NCI-H146 (cell line): ENCODE data around the gene DNAI7.

Source experiments
- DNase-seq: peaks from one replicate; lab custom pipeline; 2025; lab: John Stamatoyannopoulos, UW

Gene DNAI7

DNA sequence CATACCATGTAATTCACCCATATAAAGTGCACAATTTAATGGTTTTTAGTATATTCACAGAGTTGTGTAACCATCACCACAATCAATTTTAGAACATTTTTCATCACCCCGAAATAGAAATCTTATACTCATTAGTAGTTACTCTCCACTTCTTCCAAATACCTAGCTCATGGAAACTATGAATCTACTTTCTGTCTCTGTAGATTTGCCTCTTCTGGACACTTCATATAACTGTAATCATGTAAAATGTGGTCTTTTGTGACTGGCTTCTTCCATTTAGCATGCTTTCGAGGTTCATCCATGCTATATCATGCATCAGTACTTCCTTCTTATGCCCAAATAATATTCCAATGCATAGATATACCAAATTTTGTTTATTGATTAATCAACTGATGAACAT is 10.8 kb downstream of the DNAI7 start:
- DNase-seq, result no peak

DNA sequence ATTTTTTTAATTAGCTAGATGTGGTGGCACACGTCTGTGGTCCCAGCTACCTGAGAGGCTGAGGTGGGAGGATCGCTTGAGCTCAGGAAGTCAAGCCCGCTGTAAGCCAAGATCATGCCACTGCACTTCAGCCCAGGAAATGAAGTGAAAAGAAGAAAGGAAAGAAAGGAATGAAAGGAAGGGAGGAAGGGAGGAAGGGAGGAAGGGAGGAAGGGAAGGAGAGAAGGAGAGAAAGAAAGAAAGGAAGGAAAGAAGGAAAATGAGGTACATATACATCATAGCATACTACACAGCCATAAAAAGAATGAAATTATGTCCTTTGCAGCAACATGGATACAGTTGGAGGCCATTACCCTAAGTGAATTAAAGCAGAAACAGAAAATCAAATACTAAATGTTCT is 12.2 kb downstream of the DNAI7 start:
- no peak for DNase-seq

DNA sequence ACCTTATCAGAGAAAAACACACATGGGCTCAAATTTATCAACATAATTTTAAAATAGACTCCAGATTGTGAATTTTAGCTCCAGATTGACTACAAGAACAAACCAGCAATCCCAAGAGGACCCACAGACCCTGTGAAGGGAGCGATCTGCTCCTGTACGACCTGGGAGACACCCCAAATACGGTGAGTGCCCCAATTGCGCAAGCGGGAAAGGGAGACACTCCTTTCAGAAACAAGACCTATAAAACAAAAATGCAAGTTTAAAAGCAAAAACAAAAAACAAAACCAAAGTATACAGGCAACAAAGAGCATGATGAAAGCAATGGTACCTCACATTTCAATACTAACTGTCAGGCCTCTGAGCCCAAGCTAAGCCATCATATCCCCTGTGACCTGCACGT is 32.1 kb downstream of the DNAI7 start:
- DNase-seq, result no peak

DNA sequence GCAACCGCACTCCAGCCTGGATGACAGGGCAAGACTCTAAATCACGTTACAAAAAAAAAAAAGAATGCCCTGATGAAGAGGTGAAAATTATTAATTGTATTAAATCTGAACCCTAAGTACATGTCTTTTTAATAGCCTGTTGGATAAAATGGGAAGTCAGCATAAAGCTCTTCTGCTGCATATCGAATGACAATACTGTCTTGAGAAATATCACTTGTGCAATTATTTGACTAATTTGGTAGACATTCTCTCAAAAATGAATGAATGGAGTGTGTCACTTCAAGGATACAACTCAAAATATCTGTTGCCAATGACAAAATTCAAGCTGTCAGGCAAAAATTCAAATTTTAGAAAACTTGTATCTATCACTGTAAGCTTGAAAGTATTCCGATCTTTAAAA is 38.9 kb downstream of the DNAI7 start:
- no peak for DNase-seq

DNA sequence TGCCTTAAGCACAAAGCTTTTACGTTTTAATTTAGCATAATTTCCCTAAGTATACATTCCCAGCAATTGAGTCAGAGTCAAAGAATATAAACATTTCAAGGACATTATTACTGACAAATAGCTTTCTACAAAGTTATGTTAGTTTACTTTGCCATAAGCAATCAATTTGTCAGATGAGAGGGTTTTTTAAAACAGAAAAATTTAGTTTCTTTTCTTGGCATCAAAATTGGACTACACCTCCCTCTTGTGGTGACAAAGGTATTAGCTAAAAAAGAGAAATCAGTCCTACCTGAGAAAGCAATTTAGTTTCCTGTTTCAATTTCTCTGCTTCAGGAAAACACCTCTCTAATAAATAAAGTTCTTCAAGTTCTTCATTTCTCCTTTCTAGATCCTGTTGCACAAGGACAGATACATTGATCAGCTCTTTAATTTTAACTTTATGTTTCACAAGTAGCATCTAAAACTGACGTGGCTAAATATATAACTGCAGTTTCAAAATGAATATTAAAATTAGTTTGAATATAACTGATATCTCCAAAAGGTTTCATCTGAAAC is 39.9 kb downstream of the DNAI7 start:
- DNase-seq, result peak; percentile 26

DNA sequence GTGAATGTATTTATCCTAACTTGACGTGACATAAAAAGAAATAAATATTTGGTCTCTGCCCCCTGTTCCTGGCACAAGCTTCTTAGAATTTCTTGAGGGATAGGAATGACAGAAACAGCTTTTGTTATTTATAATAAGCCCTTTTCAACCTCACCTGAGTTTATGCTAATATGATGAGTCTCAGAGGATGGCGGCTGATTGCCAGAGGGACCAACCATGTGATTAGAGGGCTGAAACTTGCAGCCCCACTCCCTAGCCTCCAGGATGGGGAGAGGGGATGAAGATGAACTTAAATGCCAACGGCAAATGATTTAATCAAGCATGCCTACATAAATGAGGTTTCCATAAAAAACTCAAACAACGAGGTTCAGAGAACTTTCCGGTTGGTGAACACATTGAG is 42.9 kb downstream of the DNAI7 start:
- no peak for DNase-seq

DNA sequence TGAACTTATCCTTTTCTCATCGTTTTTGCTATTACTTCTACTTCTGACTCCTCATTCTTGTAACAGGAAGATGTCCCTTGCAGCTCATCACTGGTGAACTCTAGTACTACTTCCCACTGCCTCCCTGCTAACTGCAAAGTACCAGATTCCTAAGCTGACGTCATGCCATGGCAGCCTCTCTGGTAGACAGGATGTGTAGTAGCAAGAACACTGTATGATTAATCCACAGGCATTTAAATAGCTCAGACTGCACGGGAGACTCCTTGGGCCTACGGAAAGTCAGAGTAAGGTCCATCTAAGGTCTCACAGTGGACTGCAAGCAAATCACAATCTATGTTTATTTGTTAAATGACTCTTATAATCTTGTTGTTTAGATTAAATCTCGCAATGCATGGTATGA is 43.5 kb downstream of the DNAI7 start:
- DNase-seq, result no peak

DNA sequence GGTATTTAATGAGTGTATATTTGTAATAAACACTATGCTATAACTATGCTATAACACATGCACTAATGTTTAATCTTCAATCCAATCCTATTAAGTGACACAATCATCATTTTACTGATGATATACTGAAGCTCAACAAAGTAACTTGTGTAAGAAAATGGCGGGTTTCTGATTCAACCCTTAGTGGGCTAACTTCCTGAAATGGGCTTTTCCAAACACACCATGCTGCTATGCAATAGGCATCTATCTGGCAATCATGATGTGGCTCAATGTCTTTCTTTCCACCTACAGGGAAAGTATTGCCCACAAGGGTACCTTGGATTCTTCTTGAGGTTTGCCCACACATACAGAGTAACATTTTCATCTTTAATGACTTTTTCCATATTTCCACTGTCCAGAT is 48.3 kb downstream of the DNAI7 start:
- DNase-seq, result no peak

DNA sequence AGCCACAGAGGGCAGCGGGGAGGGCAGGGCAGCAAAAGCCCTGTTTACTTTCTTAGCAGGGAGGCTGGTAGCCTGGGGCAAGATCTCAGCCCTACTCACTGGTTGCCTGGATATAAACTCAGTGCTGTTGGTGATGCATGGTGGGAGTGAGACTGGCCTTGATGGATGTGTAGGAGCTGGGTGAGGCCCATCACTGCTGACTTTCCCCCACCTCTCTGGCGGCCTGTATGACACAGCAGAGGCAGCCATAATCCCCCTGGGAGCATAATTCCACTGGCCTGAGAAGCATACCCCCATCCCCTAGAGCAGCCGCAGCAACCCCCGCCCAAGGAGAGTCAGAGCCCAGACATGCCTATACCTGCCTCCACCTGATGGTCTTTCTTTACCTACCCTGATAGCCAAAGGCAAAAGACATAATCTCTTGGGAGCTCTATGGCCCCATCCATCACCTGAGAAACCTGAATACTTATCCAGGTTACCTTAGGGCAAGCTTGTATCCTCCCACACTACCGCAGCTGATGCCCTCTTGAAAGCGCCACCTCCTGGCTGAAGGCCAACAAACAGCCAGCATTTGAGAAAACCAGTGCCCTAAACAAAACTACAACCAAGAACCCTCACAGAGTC is 59.3 kb downstream of the DNAI7 start:
- peak; percentile 67 for DNase-seq

DNA sequence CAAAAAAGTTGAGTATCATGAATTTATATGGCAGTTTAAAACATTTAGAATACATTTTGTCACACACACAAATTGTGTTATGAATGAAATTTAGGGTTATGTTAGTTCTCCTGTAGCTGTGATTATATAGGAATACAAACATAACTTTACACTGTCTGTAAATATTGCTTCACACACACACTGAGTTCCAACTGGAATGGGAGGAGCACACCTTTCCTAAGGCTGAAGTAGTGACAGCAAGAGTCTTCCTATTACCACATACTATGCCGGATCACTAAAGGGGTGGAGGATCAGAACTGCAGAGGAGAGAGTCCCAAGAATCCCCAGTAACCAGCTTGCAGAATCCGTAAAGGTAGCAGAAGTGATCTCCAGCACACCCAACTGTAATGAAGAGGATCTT is 63.7 kb downstream of the DNAI7 start:
- no peak for DNase-seq

DNA sequence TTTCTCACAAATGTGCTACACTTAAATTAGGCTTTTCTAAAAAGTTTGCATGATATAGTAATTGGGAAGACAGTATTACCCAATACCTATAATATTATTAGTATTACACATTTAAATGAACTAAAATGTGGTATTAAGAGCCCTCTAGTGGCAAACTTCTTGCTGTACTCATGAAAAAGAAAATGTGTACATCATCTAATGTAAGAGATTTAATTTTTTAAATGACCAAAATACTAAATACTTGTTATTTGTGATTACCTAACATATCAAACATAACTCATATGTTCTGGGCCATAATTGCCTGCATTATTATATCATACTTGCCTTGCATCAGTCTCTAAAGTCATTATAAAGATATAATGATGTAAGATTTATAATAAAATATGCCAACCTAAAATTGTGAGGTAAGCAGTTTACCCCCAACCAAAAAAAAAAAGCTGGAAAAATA is 64.2 kb downstream of the DNAI7 start:
- DNase-seq, result peak; percentile 28

DNA sequence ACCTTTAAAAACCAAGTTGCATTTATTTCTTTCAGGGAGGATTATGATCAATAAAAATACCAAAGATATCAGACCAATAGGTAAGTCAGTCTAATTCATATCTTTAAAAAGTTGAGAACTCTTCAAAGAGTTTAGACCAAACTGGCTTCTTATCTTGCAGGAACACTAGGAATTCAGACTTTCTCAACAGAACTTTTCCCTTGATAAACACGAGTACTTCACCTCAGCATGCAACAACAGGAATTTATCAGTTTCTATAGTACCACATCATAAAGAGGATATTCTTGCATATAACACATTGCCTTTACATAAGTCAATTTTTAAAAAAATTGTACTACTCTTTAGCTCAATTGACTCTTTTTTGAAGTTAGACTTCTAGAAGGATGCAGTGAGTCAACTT is 68.2 kb downstream of the DNAI7 start:
- no peak for DNase-seq

DNA sequence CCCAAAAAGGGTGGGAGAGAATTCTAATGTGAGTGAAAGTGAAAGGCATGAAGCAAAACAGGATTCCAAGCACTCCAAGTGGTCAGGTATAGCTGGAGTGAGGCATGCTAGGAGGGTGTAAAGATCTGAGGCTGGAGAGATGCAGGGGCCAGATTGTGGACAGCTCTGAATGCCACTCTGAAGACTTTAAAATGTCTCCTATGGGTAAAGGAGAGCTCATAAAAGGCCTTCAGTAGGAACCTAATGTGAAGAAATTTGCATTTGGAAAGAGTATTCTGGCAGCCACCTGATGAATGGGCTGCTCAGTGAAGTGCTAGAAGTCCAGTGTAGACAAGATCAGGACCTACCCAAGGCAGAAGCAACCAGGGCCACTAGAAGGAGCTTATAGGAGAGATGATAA is 68.9 kb downstream of the DNAI7 start:
- DNase-seq, result no peak

DNA sequence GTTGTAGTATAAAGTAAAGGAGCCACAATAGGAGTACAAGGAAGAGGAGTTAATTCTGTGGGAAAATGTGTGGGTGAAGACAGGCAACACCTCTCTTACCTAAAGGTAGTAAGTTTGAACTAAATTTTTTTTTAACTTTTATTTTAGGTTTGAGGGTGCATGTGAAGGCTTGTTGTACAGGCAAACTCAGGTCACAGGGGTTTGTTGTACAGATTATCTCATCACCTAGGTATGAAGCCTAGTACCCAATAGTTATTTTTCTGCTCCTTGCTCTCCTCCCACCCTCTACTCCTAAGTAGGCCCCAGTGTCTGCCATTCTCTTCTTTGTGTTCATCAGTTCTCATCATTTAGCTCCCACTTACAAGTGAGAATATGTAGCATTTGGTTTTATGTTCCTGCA is 70.5 kb downstream of the DNAI7 start:
- no peak for DNase-seq

DNA sequence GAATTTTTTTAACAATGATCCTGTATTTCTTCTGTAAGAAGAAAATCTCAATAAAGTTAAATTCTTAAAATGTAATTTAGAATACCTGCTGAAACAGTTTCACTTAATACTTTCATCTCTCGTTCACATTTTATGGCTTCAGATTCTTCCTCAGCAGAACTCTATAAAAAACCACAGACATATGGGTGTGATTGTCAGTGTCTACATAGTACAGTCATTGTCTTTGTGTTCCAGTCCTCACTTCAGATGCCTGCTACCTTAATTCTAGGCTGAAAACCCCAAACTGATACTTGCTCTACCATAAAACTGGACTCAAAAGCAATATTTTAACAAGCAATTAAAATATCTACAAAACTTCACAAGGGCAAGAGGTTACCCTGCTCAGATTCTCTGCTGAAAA is 71.8 kb downstream of the DNAI7 start:
- no peak for DNase-seq

DNA sequence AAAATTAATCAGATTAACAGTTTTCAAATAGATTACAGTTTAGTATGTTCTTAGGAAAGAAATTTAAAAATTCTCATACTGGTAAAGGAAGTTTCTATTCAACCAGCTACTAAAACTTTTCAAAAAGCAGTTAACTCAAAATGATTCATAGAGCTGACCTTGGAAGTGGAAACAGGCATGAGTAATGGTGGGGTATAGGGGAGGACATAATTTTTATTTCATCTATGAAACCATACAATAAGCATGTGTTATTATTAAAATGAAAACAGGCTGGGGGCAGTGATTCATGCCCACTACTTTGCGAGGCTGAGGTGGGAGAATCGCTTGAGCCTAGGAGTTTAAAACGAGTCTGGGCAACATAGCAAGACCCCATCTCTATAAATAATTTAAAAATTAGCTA is 73.0 kb downstream of the DNAI7 start:
- DNase-seq, result no peak

DNA sequence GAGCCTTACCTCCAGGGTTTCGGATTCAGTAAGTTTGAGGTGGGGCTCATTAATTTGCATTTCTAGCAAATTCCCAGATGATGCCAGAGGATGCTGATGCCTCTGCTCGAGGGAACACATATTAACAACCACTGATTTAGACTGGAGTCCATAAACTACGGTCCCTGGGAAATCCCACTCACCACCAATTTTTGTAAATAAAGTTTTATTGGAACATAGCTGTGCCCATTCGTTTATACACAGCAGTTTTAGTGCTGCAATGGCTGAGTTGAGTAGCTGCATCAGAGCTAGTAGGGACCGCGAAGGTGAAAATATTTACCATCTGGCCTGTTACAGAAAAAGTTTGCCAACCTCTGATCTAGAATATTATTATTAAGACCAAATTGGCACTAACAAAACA is 73.8 kb downstream of the DNAI7 start:
- DNase-seq, result no peak

DNA sequence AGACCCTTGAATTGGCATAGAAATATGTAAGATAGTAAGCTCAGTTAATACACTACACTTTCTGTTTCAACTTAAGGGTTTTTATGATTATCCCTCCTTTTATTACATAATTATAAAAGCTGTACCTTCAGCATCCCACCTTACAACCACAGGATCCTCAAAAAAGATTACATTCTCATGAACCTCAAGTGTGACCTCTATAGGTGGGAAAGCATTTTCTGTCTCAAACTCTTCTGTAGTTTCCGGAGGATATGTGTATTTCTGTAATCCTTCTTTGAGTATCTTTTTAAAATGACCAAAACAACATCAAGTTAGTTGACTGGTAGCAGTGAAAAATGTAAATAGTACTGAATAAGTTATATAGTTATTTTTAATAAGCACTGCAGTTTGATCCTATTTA is 75.9 kb downstream of the DNAI7 start:
- DNase-seq, result no peak

DNA sequence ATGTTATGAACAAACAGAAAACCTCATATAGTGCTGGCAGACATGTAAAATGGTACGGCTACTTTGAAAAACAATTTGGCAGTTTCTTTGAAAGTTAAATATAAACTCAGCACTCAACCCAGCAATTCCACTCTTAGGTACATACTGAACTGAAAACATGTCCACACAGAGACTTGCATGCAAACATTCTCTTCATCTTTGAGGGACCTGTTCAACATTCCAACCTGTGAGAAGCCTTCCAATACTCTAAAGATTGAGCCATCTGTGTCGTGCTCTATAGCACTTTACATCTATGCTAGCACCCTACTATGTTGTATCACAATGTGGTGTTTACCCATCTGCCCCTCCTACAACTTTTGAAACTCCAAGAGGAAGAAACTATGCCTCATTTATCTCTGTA is 79.3 kb downstream of the DNAI7 start:
- no peak for DNase-seq

DNA sequence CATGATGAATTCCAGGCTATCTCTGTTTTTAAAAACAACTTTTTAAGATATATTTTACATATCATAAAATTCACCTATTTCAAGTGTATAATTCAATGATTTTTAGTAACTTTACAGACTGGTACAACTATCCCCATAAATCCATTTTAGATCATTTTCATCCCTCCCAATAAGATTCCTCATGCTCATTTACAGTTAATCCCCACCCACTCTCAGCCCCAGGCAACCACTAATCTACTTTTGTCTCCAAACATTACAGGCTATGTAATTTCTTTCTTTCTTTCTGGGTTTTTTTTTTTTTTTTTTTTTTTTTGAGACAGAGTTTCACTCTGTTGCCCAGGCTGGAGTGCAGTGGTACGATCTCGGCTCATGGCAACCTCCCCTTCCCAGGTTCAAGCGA is 81.3 kb downstream of the DNAI7 start:
- no peak for DNase-seq

DNA sequence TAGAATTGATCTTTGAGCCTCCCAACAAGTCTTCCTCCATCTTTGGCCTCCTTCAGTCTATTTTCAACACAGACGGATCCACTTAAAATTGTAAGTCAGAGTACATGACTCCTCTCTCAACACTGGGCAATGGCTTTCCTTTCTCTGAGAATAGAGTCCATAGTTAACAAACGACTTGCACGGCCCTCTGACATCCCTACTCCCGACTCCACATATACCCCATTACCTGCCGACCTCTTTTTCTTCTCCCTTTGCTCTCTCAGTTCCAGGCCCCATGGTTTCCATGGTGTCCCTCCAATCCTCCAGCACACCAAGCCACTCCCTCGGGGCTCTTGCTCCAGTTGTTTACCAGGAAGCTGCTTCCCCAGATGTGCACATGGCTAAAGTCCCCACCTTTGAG is 84.7 kb downstream of the DNAI7 start:
- no peak for DNase-seq

DNA sequence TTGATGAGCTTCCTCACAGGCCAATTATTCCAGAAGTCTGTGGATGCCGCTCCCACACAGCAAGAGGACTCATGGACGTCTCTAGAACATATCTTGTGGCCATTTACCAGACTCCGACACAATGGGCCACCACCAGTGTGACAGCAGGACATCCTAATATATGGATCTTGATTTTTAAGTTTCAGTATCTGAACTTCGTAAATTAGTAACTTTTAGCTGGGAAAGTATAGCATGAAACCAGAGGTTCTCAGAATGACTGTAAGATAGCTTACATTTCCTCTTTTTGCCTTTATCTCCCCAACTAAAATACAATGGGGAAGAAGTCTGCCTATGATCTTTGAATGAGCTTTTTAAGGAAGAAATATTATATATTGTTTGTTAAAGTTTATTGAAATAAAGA is 87.0 kb downstream of the DNAI7 start:
- no peak for DNase-seq

DNA sequence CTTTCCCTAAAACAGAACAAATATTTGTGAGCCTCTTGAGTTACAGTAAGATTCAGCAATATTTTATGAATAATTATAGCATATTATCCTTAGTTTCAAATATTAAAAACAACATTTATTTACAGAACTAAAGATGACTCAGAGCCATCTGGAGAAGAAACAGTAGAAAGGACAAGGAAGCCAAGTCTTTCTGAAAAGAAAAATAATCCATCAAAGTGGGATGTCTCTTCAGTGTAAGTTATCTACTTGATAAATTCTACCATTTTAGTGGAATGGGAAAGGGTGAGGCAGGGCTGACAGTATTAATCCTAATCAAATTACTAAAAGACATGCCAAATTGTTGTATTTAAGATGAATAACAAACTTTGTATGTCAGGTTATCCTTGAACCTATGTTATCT is 88.1 kb downstream of the DNAI7 start:
- no peak for DNase-seq

DNA sequence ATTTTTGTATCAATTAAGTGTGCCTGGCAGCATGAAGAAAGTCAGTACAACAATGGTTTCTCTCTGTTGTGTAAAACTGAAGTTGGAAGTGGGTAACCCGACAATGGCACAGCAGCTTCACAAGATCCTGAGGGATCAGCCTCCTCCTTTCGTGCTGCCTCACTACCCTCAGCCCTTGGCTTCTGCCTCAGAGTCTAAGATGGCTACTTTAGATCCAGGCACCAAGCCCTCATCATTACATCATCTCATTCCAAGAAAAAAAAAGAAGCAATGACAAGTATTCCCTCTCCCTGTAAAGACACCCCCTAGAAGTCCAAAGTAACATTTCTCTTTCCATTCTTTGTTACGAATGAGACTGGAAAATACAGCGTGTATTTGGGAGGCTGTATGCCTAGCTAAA is 92.6 kb downstream of the DNAI7 start:
- no peak for DNase-seq

DNA sequence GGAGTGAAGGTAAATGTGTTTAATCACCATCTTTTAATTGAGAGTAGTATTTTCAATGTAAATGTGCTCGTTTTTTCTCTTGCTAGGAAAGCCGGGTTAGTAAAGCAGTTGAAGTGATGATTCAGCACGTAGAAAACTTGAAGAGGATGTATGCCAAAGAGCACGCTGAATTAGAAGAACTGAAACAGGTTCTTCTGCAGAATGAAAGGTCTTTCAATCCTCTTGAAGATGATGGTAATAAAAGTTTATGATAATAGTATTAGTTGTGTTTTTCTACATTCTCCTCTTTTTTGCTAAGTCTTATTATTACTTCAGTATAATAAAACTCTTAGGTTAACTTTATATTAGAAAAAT is 93.9 kb downstream of the DNAI7 start:
- no peak for DNase-seq
